Activated naive CD4-positive, alpha-beta T cell treated with anti-CD3 and anti-CD28 coated beads, Interleukin-2, amount 50 U/mL, for 16 hours (primary cell): ENCODE data around the gene LRCH1.
"Not testable (repeated sequence)": the region's sequence is repeated elsewhere in the genome, so short reads cannot be mapped to it uniquely, and the experiment has no call there.

ENCODE experiments used
- DNase-seq: peaks from one replicate; pipeline ENCODE4 v3.0.0-alpha.2; 2020

LRCH1 gene

DNA sequence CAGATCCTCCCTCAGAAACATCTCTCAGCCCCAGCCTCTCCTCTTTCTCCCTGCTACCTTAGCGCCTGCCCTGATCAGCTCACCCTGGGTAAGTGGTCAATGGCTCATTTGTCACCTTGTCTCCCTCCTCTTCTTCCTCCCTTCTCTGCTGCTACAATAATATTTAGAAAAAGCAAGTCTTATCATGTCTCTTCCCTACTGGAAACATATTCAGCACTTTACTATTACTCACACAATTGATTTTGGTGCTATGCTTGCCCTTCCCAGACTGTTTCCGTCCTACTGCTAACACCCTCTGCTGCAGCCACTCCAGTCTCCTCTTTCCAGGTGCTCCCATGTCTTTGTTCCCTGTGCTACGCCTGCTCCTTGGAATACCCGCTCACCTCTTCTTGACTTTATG is 208.2 kb downstream of the LRCH1 start:
- no peak for DNase-seq

DNA sequence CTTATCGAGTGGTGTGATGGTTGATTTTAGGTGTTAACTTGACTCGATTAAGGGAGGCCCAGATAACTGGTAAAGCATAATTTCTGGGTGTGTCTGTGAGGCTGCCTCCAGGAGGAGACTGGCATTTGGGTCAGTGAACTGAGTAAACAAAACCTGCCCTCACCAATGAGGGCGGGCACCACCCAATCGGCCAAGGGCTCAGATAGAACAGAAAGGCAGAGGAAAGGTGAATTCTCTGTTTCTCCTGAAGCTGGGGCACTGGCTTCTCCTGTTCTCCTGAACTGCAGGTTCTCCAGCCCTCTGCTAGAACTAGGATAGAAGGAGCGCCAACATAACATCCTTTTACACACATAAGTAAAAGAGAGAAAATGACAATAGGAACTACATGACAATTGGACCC is 208.9 kb downstream of the LRCH1 start:
- DNase-seq: no peak

- DNase-seq: not testable (repeated sequence)
Observed at GRCh38 chr13:46769925-46770324, 217.0 kb downstream of the LRCH1 start.

- no peak for DNase-seq
Observed at GRCh38 chr13:46771693-46772092, 218.7 kb downstream of the LRCH1 start.

DNA sequence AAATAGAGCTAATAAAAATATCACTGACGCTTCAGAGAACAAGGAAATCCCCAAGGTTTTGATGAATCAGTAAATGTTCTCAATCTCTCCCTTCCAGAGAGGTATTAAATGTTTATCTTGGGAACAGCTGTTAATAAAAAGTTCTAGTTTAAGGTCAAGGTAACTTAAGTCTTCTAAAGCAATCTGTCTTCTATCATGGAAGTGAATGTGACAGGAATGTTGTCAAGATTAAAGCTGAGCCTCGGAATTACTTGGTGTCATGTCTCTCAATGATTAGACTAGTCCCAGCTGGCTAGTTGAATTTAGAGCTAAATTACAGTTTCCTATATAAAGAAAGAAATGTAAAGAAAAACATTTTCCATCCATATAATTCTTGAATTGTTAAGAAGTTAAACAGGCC is 220.6 kb downstream of the LRCH1 start:
- DNase-seq: no peak

DNA sequence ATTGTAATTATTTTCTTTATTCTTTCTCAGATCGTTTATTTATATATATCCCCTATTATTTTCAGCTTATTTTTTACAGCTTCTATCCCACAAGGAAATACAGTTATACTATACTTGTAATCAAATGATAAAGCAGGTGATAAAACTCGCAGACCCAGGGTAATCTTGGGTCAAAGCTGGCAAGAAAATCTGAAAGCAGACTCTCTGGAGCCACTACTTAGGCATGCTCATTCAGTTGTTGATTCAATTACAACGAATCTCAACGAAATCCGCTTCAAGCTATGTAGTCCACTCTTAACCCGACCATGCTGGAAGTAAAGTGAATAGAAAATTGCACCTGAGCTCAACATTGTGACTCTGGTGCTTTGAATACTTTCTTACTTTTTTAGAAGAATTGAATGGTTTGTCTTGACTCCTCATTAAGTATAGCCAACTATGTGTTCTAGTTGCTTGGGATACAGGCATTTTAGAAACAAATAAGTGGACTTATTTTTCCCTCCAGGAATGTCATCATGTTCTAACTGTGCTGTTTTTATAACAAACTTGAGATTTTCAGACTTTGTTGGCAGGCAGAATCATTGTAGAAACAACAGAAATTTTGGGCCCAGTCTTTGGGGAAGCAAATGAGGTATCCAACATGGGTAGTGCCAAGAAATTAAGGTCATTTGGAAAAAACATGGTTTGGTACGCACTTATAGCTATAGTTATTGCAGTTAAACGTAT is 222.6 kb downstream of the LRCH1 start:
- no peak for DNase-seq

GRCh38 chr13:46778095-46778494 is 225.1 kb downstream of the LRCH1 start:
- no peak for DNase-seq

DNA sequence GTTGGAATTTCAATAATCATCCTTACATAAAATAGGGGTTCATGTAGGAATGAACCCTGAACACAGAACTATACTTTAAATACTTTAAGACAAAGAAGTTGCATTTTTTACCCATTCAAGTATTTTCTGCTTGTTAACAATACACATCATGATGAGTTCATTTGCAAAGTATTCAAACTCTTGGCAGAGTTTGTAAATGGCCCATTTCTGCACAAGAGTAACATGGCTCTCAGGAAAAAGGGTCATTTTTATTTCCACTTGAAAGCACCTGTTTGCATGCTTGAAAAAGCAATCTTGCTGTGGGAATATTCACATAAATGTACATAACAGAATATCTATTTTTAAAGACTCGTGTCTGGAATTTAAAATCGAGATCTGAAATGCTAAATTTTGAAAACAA is 225.9 kb downstream of the LRCH1 start:
- no peak for DNase-seq

DNA sequence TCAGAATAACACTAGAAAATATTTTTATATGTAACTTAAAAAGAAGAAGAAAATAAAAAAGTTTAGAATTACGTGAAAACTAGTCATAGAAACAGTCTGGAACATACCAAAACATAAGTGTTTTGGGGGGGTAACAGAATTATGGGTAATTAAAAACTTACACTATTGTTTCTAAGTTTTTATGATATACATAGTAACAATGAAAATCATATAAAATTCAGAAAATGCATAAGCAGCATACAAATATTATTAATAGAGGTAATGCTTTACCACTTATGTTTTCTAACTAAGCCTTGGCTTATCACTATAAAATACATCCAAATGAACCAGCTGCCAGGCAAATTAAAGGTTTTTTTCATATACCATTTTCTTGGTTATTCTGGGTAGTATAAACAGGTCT is 229.1 kb downstream of the LRCH1 start:
- no peak for DNase-seq

- no peak for DNase-seq
Observed at GRCh38 chr13:46782691-46783090, 229.7 kb downstream of the LRCH1 start.

DNA sequence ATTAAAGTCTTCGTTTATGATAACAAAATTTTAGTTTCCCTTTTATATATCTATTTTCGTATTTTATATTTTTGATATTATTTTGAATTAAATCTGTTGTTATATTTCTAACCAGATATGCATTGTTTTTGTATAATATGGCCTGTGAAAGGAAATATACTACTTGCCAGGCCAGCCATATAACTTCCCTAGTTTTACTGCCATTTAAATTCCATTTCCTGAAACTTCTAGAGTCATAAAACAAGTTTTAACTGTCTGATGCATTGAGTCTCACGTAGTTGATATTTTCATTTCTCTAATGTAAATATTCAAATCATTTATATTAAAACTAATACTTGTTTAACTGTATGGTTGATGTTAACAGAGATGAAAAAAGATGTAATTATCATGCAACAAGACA is 230.5 kb downstream of the LRCH1 start:
- DNase-seq: no peak

DNA sequence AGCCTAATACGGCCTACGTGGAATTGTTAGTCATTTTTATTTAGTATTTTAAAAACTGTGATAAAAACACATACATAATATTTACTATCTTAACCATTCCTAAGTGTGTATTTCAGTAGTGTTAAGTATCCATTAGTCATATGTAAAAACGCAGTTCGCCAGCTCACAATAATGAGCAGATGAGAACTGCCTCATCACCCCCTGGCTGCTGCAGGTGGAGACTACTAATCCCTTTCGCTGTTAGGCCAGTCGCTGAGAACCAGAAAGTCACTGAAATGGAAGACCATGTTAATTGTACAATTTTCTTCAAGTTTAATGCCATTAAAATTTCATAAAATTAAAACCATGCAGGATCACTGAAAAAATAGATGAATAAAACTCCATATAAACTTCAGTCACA is 242.4 kb downstream of the LRCH1 start:
- no peak for DNase-seq

- no peak for DNase-seq
Observed at GRCh38 chr13:46796129-46796514, 243.2 kb downstream of the LRCH1 start.

- peak; percentile 96 for DNase-seq
Observed at GRCh38 chr13:46796515-46797474, 243.8 kb downstream of the LRCH1 start, which contains the start of gene ESD. TSS of gene ESD (minus strand) at chr13:46797161. CDS start at chr13:46791413, 5,748 bp downstream.

DNA sequence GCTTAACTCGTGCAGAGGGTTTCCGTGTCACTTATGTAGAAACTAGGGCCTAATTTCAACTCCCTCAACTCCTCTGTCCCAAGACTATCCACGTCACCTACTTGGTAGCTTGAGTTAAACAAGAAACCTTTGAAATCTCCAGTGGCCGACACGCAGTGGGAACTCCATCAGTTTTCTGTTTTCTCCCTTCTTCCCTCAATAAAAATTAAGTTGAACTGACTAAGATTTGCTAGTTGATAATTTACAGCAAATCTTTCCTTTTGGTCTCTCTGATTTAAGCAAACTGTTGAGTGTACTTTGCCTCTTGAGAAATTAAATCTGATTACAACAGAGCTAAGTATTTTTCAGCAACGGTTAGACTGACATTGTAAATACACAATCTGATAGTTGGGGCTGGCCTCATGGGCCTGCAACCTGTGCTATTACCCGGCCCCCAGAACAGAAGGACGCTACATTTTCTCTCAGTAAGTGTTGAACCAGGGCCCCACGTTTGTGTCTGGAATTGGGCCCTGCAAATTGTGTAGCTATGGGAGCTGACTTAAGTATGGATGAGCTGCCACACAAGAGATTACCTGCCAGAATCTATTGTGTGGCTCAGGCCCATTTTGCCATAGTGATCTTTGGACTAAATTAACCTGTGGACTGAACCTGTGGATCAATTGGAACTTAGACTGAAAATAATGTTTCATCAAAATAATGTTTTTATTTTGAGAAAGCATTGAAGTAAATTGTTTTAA is 244.7 kb downstream of the LRCH1 start:
- DNase-seq: no peak

GRCh38 chr13:46799139-46799538 is 246.2 kb downstream of the LRCH1 start:
- DNase-seq: no peak

DNA sequence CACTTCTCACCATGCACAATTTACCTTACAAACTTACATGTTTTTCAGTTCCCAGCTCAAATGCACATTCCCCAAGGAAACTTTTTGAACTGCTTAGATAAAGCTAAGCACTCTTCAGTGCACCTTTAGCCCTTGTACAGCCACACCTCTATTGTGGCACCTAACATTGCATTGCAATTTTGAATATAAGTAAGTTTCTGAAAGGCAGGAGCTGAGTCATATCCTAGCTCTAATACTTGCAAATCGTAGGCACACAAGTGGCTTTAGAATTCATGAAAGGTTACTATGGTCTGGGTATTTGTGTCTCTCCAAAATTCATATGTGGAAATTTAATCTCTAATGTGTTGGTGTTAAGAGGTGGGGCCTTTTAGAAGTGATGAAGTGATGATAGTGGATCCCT is 248.9 kb downstream of the LRCH1 start:
- DNase-seq: no peak
